T-helper 2 cell treated with Interferon-gamma antibody and Interleukin-4, amounts not matched to agents 100 ng/mL and 5 ng/mL, for 36 hours (primary cell): ENCODE measurements around the gene TTBK1. TPM values are rescaled to one million over a fixed set of nuclear protein-coding genes. Genes with fewer than 3 reads are reported as not detected.

ENCODE experiments used
- intact Hi-C: fragments of 100-400 bp; cut with micrococcal nuclease; formaldehyde crosslinking; loops from one replicate; pipeline ENCODE4 v1.15.1; 2023
- total RNA-seq: library from RNA; stranded (reverse); gene quantifications from 2 replicates; pipeline ENCODE4 v1.2.3, GENCODE V29; 2022

The TTBK1 gene
- total RNA-seq, 1 donor from 2014 or later, result 0.18 TPM

GRCh38 chr6:43222418-43223059 lies 20.7 kb upstream of the TTBK1 start:
- intact Hi-C loops, result no loop called here

- intact Hi-C loops, result no loop called here
Observed at GRCh38 chr6:43223175-43223574, 20.1 kb upstream of the TTBK1 start.

DNA sequence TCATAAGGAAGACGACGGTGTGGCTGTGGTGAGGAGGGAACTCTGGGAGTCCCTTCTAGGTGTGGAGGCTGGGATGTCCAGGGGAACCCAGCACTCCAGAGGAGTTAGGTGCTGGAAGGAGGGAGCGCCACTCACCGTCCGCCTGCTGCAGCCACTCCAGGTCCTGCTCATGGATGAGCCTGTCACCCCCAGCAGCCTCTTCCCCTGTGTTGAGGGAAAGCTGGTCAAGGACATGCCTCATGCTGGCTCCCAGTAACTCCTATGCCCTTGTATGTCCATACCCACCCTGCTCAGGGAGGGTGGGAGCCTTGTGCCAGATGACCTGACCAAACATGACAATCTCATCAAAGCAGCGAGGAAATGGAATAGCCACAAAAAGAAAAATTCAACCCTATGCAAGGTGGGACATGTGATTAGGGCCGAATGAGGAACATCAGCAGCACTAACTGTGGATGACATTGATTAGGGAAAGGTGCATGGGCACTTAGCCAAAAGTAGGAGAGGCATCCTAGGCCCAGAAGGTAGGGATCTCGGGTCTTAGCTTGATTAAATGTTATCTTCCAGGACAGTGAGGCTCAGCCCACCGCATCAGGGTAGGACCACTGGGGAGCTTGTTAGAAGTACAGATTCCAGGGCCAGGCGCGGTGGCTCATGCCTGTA lies 17.0 kb upstream of the TTBK1 start:
- intact Hi-C loops, result loop anchor here (5.0 kb wide), 1 partner anchor 141 kb away; the partner anchor contains the start of gene ZNF318

- intact Hi-C loops, result loop anchor here (1.0 to 5.0 kb wide), 2 partner anchors 138 to 277 kb away; partner anchors contain the start of gene ZNF318
Observed at GRCh38 chr6:43228951-43229802, 14.1 kb upstream of the TTBK1 start, which contains the start of gene DNPH1. Gene DNPH1 (minus strand): TSS chr6:43229481. CDS start chr6:43229456, 25 bp downstream.

- intact Hi-C loops, result loop anchor here (1.0 to 5.0 kb wide), 3 partner anchors 17 to 276 kb away; partner anchors contain the start of gene ZNF318
Observed at GRCh38 chr6:43229803-43230620, 13.3 kb upstream of the TTBK1 start.

- intact Hi-C loops, result loop anchor here (2.0 kb wide), 1 partner anchor 16 kb away; no protein-coding TSS in a partner anchor
Observed at GRCh38 chr6:43231053-43231452, 12.2 kb upstream of the TTBK1 start.

- intact Hi-C loops, result loop anchor here (2.0 kb wide), 1 partner anchor 15 kb away; no protein-coding TSS in a partner anchor
Observed at GRCh38 chr6:43231735-43232450, 11.4 kb upstream of the TTBK1 start.

DNA sequence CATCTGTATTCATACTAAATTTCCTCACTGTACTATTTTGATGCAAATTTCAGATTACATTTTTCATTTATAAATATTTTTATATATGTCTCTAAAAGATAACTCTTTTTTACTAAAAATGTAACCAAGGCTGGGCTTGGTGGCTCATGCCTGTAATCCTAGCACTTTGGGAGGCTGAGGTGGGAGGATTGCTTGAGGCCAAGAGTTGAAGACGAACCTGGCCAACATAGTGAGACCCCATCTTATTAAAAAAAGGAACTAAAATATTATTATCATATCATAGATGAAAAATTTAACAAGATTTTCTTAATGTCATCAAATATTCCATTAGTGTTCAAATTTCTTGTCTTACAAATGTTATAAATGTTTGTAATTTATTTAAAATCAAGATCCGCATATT lies 7.4 kb upstream of the TTBK1 start:
- intact Hi-C loops, result no loop called here

DNA sequence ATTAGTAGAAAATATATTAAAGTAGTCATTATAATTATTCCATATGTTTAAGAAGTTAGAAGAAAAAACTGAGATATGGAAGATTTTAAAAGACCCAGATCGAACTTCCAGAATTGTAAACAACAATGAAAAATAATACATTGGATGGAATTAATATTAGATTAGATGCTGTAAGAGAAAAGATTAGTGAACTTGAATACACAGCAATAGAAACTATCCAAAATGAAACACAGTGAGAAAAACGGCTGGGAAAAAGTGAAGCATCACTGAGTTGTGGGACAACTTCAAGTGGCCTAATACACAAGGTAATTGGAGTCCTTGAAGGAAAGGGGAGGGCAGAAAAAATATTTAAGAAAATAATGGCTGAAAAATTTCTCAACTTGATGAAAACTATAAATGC lies 4.2 kb upstream of the TTBK1 start:
- intact Hi-C loops, result no loop called here

DNA sequence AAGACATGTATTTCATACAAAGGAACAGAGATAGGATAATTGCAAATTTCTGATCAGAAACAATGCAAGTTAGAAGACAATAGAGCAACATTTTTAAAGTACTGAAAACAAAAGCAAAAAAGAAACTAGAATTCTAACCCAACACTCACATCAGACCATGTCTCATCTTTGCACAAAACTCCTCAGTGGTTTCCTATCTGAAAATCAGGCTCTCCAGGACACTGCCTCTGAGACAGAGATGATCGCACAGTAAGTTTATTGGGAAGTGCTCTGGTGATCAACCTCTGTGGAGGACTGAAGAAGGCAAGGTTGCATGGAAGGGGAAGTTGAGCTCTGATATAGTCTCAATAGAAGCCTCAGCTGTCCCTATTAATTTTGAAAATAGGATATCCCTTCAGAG lies 2.3 kb upstream of the TTBK1 start:
- intact Hi-C loops, result no loop called here

- intact Hi-C loops, result no loop called here
Observed at GRCh38 chr6:43241446-43241845, 1.8 kb upstream of the TTBK1 start.

- intact Hi-C loops, result no loop called here
Observed at GRCh38 chr6:43243664-43244321, 512 bp downstream of the TTBK1 start.

- intact Hi-C loops, result loop anchor here (2.0 to 5.0 kb wide), 3 partner anchors 16 to 1021 kb away; partner anchors contain the start of gene NFKBIE
Observed at GRCh38 chr6:43246301-43247113, 3.2 kb downstream of the TTBK1 start.

GRCh38 chr6:43247114-43247999 lies 4.1 kb downstream of the TTBK1 start:
- intact Hi-C loops, result loop anchor here (2.0 to 5.0 kb wide), 3 partner anchors 17 to 1020 kb away; partner anchors contain the start of gene NFKBIE

DNA sequence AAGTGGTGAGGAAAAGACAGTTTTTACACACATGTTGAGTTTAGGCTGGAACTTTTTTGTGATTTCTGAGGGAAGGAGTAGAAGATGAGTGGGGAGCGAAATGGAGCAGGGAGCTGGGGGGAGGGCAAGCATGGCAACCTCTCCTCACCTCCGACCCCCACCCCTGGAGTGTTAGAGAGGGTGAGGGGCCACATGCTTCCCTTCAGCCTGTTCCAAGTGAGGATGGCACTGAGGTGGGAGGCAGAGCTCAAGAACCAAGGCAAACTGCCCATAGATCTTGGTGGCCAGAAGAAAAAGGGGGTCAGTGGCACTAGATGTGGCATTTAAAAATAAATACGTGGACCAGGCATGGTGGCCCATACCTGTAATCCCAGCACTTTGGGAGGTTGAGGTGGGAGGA lies 4.8 kb downstream of the TTBK1 start:
- intact Hi-C loops, result loop anchor here (5.0 kb wide), 1 partner anchor 1019 kb away; the partner anchor contains the start of gene NFKBIE

DNA sequence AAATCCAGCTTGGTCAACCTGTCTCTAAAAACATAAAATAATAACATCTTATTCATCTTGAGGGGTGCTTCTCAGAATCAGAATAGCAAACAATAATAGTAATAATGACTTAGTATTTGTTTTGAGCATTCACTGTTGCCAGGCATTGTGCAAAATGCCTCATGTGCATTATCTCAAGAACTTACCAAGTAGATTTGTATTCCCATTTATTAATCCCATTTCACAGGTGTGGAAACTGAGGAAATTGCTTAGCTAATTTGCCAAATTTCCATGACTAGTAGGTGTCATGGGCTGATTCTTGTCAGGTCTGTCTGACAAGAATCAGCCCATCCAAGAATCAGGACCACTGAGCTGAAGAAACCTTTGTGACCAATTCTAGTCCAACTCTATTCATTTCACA lies 5.5 kb downstream of the TTBK1 start:
- intact Hi-C loops, result loop anchor here (5.0 kb wide), 1 partner anchor 1019 kb away; the partner anchor contains the start of gene NFKBIE

DNA sequence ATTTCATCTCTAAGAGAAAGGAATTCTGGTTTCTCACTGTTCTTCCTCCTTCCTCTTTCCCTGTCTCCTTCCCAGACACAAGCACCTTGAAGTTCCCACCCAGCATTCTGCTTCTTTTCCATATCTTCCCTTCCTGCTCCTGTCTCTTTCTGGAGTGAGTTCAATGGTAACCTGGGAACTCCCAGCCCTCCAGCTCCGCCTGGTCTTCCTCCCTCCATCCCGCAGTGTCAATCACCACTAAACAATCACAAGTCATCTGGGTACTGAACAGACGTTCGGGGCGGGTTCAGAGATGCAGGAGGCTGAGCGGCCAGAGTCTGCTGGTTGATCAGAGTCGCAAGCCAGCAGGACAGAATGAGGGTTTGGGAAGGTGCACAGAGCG lies 7.7 kb downstream of the TTBK1 start:
- intact Hi-C loops, result no loop called here
